H9 (cell line): Measurements from ENCODE around the gene MAPKAPK2. TPM values are rescaled to one million over a fixed set of nuclear protein-coding genes. Genes with fewer than 3 reads are reported as not detected.

Experiments used
- DNase-seq: peaks from one replicate; pipeline ENCODE4 v3.0.0-alpha.2; 2017
- H2AFZ ChIP-seq: one replicate; pipeline ENCODE4 v1.6.1; 2013; ENCODE audit warnings: mild to moderate bottlenecking, low read length, control low read depth, moderate library complexity
- H2AK5ac ChIP-seq: 2 replicates; pipeline ENCODE4 v1.6.1; 2013; ENCODE audit warnings: low read length, control low read depth, mixed read lengths; ENCODE audit not compliant: insufficient read length
- H2BK120ac ChIP-seq: one replicate; pipeline ENCODE4 v1.6.1; 2013; ENCODE audit warnings: low read depth, mild to moderate bottlenecking, low read length, control low read depth, inconsistent platforms; ENCODE audit not compliant: poor library complexity, severe bottlenecking
- H2BK12ac ChIP-seq: 2 replicates; pipeline ENCODE4 v1.6.1; 2013; ENCODE audit warnings: low read length, control low read depth, mixed read lengths, low read depth; ENCODE audit not compliant: insufficient read length
- H2BK15ac ChIP-seq: 2 replicates; pipeline ENCODE4 v1.6.1; 2013; ENCODE audit warnings: low read depth, low read length, control low read depth
- H2BK20ac ChIP-seq: one replicate; pipeline ENCODE4 v1.6.1; 2013; ENCODE audit warnings: low read depth, mild to moderate bottlenecking, low read length, control low read depth, inconsistent platforms; ENCODE audit not compliant: poor library complexity, severe bottlenecking
- H2BK5ac ChIP-seq: 2 replicates; pipeline ENCODE4 v1.6.1; 2013; ENCODE audit warnings: low read length, control low read depth, mixed read lengths; ENCODE audit not compliant: insufficient read length
- H3K14ac ChIP-seq: 2 replicates; pipeline ENCODE4 v1.6.1; 2013; ENCODE audit warnings: low read length, control low read depth; ENCODE audit not compliant: insufficient read depth
- H3K18ac ChIP-seq: 2 replicates; pipeline ENCODE4 v1.6.1; 2013; ENCODE audit warnings: low read depth, mild to moderate bottlenecking, mixed read lengths, low read length, control low read depth; ENCODE audit not compliant: insufficient read length
- H3K23ac ChIP-seq: 2 replicates; pipeline ENCODE4 v1.6.1; 2013; ENCODE audit warnings: low read length, control low read depth, mixed read lengths, low read depth; ENCODE audit not compliant: insufficient read length
- H3K23me2 ChIP-seq: 2 replicates; pipeline ENCODE4 v1.6.1; 2013; ENCODE audit warnings: low read depth, mild to moderate bottlenecking, mixed read lengths, low read length, control low read depth; ENCODE audit not compliant: insufficient read length, poor library complexity, severe bottlenecking
- H3K27ac ChIP-seq: 2 replicates; pipeline ENCODE4 v1.5.1; 2013; ENCODE audit warnings: low read length, control low read depth, mixed read lengths, low read depth; ENCODE audit not compliant: insufficient read length
- H3K27me3 ChIP-seq: 2 replicates; pipeline ENCODE4 v1.6.1; 2013; ENCODE audit warnings: low read length, control low read depth, inconsistent platforms; ENCODE audit not compliant: insufficient read depth
- H3K4ac ChIP-seq: 2 replicates; pipeline ENCODE4 v1.6.1; 2013; ENCODE audit warnings: low read depth, mild to moderate bottlenecking, control low read depth, inconsistent platforms, low read length, moderate library complexity
- H3K4me1 ChIP-seq: 2 replicates; pipeline ENCODE4 v1.6.1; 2013; ENCODE audit warnings: low read length, control low read depth, inconsistent platforms; ENCODE audit not compliant: insufficient read depth
- H3K4me2 ChIP-seq: 2 replicates; pipeline ENCODE4 v1.6.1; 2013; ENCODE audit warnings: low read length, control low read depth, mixed read lengths; ENCODE audit not compliant: insufficient read length, insufficient read depth
- H3K56ac ChIP-seq: 2 replicates; pipeline ENCODE4 v1.6.1; 2013; ENCODE audit warnings: low read depth, mild to moderate bottlenecking, mixed read lengths, low read length, control low read depth; ENCODE audit not compliant: insufficient read length
- H3K79me1 ChIP-seq: 2 replicates; pipeline ENCODE4 v1.6.1; 2013; ENCODE audit warnings: low read depth, mild to moderate bottlenecking, moderate library complexity, low read length, control low read depth, inconsistent platforms; ENCODE audit not compliant: insufficient read depth, poor library complexity, severe bottlenecking
- H3K79me2 ChIP-seq: 2 replicates; pipeline ENCODE4 v1.6.1; 2013; ENCODE audit warnings: low read length, control low read depth, inconsistent platforms; ENCODE audit not compliant: insufficient read depth
- H3K9ac ChIP-seq: 2 replicates; pipeline ENCODE4 v1.6.1; 2013; ENCODE audit warnings: low read length, control low read depth, mixed read lengths; ENCODE audit not compliant: insufficient read length; ENCODE audit errors: extremely low read depth
- H3K9me3 ChIP-seq: one replicate; pipeline ENCODE4 v1.6.1; 2013; ENCODE audit warnings: low read depth, low read length, inconsistent platforms; ENCODE audit not compliant: control insufficient read depth
- H3T11ph ChIP-seq: one replicate; pipeline ENCODE4 v1.6.1; 2013; ENCODE audit warnings: mild to moderate bottlenecking, low read length, control low read depth, inconsistent platforms
- H4K20me1 ChIP-seq: one replicate; pipeline ENCODE4 v1.6.1; 2013; ENCODE audit not compliant: control insufficient read depth, insufficient read length, insufficient read depth
- H4K5ac ChIP-seq: 2 replicates; pipeline ENCODE4 v1.6.1; 2013; ENCODE audit warnings: low read depth, mild to moderate bottlenecking, mixed read lengths, low read length, control low read depth; ENCODE audit not compliant: insufficient read length
- H4K8ac ChIP-seq: replicated peaks from 2 replicates; pipeline ENCODE4 v1.6.1; 2013; ENCODE audit warnings: low read length, control low read depth, mixed read lengths, low read depth; ENCODE audit not compliant: insufficient read length
- H4K91ac ChIP-seq: 2 replicates; pipeline ENCODE4 v1.6.1; 2013; ENCODE audit warnings: low read depth, mild to moderate bottlenecking, moderate library complexity, mixed read lengths, low read length, control low read depth; ENCODE audit not compliant: insufficient read length
- H3K27ac Mint-ChIP-seq, 3 experiments: 2 replicates in 2 of 3; 3 replicates in 1 of 3; pipeline ENCODE4 v1.8.0; 2020 to 2021; ENCODE audit warnings: mixed read lengths in 3 of 3, mild to moderate bottlenecking in 1 of 3, moderate library complexity in 1 of 3
- H3K27me3 Mint-ChIP-seq: 2 replicates; pipeline ENCODE4 v1.8.0; 2021; ENCODE audit warnings: low read depth, mild to moderate bottlenecking, moderate library complexity, mixed read lengths
- H3K36me3 Mint-ChIP-seq, 3 experiments: 2 replicates in 2 of 3; 3 replicates in 1 of 3; pipeline ENCODE4 v1.8.0; 2020 to 2021; ENCODE audit warnings: low read depth in 3 of 3, mixed read lengths in 3 of 3; ENCODE audit not compliant: insufficient read depth in 1 of 3
- H3K4me1 Mint-ChIP-seq, 2 experiments: 2 replicates each; pipeline ENCODE4 v1.8.0; 2020; ENCODE audit warnings: mixed read lengths in 2 of 2
- H3K4me3 Mint-ChIP-seq, 2 experiments: 2 replicates in 1 of 2; 3 replicates in 1 of 2; pipeline ENCODE4 v1.8.0; 2020 to 2021; ENCODE audit warnings: mild to moderate bottlenecking in 2 of 2, mixed read lengths in 2 of 2, moderate library complexity in 1 of 2
- H3K9me3 Mint-ChIP-seq, 2 experiments: 2 replicates in 1 of 2; 3 replicates in 1 of 2; pipeline ENCODE4 v1.8.0; 2020; ENCODE audit warnings: mild to moderate bottlenecking in 2 of 2, mixed read lengths in 2 of 2, moderate library complexity in 1 of 2
- WGBS: extraction: QIAGEN DNeasy Blood & Tissue Kit; methylation state at CpG from one replicate; pipeline ENCODE4 v1.1.7; 2013; ENCODE audit warnings: missing lambda C conversion rate, low lambda C conversion rate, mixed read lengths; ENCODE audit not compliant: insufficient read length; ENCODE audit errors: extremely low coverage; 5-methylcytosine and 5-hydroxymethylcytosine counted together
- total RNA-seq: library from RNA; stranded (reverse); gene quantifications from 2 replicates; pipeline ENCODE4 v1.2.1, GENCODE V29; 2021
- TF ChIP-seq, protein P1 (sequence below): fragments of 200-600 bp; sonication (generic); conservative IDR thresholded peaks from 3 replicates; pipeline ENCODE4 v1.8.0; 2021; ENCODE audit warnings: antibody characterized with exemption, mild to moderate bottlenecking

The MAPKAPK2 gene
- total RNA-seq, 1 experiment from 2014 or later: 50.1 TPM

DNA sequence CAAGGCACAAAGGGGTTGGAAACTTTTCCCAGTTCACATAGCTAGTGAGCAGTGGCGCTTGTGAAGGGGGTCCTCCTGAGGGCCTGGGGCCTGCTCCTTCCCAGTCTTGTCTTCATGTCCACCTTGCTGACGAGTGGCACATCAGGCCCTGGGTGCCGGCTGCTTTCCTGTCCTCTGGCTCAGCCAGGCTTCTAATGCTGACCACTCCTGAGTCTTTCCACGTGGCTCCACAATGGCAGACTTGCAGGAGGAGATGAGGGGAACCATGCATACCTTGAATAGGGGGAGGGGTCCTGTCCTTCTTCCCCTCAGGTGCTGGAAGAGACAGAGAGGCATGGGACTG, 38.7 kb downstream of the MAPKAPK2 start:
- Mint-ChIP-seq H3K4me1 (peaks cover 26 to 31% of the 10 kb centered on the region in 2 experiments), H3K9me3 (no peaks in the 10 kb centered on the region), H3K27me3 (no peaks in the 10 kb centered on the region; the same call in 1 of the 2 replicates), H3K36me3 (no peaks in the 10 kb centered on the region; a peak in 1 of 7 replicates), H3K27ac (peak overlapping the region in 2 of 3 experiments; percentile 37 to 71; a peak in 2 of 7 replicates), H3K4me3 (no peak overlapping the region)
- H3K9me3 ChIP-seq: no peaks in the 10 kb centered on the region
- H4K5ac ChIP-seq: no peak overlapping the region
- H3K27me3 ChIP-seq: no peaks in the 10 kb centered on the region
- no peak overlapping the region for H3K18ac ChIP-seq
- H3K23me2 ChIP-seq: no peaks in the 10 kb centered on the region
- H2BK15ac ChIP-seq: no peak overlapping the region
- no peak overlapping the region for H2AFZ ChIP-seq
- H3K56ac ChIP-seq: no peak overlapping the region
- no peak overlapping the region for H2AK5ac ChIP-seq
- TF ChIP-seq, protein P1, sequence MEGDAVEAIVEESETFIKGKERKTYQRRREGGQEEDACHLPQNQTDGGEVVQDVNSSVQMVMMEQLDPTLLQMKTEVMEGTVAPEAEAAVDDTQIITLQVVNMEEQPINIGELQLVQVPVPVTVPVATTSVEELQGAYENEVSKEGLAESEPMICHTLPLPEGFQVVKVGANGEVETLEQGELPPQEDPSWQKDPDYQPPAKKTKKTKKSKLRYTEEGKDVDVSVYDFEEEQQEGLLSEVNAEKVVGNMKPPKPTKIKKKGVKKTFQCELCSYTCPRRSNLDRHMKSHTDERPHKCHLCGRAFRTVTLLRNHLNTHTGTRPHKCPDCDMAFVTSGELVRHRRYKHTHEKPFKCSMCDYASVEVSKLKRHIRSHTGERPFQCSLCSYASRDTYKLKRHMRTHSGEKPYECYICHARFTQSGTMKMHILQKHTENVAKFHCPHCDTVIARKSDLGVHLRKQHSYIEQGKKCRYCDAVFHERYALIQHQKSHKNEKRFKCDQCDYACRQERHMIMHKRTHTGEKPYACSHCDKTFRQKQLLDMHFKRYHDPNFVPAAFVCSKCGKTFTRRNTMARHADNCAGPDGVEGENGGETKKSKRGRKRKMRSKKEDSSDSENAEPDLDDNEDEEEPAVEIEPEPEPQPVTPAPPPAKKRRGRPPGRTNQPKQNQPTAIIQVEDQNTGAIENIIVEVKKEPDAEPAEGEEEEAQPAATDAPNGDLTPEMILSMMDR: no peak
- no peak overlapping the region for H2BK12ac ChIP-seq
- H3K27ac ChIP-seq: no peak overlapping the region
- H3K79me1 ChIP-seq: peaks cover 3% of the 10 kb centered on the region
- H3K4me2 ChIP-seq: no peak overlapping the region
- no peak overlapping the region for H2BK5ac ChIP-seq
- no peak overlapping the region for H3K9ac ChIP-seq
- no peaks in the 10 kb centered on the region for H4K20me1 ChIP-seq
- no CpG with 5 or more reads among the region's 4 CpGs for WGBS
- no peak overlapping the region for H3K4ac ChIP-seq
- no peak overlapping the region for H3K23ac ChIP-seq
- no peaks in the 10 kb centered on the region for H3K79me2 ChIP-seq
- no peak for DNase-seq
- peaks cover 2% of the 10 kb centered on the region; the same call in 1 of the 2 replicates for H3K4me1 ChIP-seq
- no peak overlapping the region for H2BK120ac ChIP-seq
- 0 out of 2 replicates have a peak overlapping the region, but pooled peaks have one; percentile 31 for H3K14ac ChIP-seq
- no peak overlapping the region for H4K91ac ChIP-seq
- H2BK20ac ChIP-seq: no peak overlapping the region
- H3T11ph ChIP-seq: no peak overlapping the region
- H4K8ac ChIP-seq: no peak overlapping the region
